Embryonic facial prominence (tissue), 1 donor: ENCODE measurements around the gene KCNB1.

Source experiments
- DNase-seq: peaks from one replicate; pipeline ENCODE4 v3.0.0-alpha.2; 2016; ENCODE audit errors: extremely low spot score

The KCNB1 gene

DNA sequence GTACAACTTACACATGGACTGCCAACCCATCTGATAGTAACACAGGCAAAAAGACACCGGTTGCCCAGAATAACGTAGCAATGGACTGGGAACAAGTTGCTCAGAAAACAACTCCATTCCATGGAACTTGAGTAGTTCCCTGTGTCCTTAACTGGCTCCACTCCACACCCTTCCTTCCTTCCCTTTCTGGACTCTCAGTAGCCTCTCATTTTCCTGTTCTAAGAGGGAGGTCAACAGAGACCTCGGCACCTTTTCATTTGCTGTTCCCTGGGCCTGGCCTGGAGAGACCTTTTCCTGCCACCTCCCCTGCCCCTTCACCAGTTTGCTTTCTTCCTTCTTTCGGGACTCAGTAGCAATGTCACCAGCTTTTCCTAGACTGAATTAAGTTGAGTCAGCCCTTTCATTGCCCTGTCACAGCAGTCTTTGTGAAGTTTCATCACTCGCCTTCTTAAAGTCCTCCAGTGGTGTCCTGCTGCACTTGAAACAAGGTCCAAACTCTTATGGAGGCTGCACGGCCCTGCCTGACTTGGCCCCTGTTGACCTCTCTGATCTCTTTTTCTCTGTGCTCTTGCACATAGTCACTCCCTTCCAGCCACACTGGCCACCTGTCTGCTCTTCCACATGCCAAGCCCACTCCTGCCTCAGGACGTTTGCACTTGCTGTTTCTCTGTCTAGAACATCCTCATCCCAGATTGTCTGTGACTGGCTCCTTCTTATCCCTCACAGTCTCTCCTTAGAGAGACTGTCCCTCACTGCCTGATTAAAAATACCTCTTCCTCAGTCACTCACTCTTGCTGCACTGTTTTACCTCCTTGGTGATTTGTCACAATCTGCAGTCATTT, 90.8 kb downstream of the KCNB1 start:
- no peak for DNase-seq

DNA sequence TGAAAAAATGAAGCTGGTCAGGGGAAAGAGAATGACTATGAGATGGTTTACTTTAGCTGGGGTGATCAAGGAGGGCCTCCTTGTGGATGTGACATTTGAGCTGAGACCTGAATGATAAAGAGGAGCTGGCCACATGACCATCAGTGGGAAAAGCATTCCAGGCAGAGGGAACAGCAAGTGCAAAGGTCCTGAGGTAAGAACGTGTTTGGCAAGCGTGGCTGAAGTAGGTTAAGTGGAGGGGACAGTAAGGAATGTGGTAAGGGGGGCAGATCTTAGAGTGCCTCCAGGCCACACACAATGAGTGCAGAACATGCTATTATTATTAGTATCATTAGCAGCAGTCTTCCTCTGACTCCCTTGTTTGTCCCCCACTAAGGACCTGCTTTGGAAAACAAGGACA, 92.6 kb downstream of the KCNB1 start:
- DNase-seq = no peak

DNA sequence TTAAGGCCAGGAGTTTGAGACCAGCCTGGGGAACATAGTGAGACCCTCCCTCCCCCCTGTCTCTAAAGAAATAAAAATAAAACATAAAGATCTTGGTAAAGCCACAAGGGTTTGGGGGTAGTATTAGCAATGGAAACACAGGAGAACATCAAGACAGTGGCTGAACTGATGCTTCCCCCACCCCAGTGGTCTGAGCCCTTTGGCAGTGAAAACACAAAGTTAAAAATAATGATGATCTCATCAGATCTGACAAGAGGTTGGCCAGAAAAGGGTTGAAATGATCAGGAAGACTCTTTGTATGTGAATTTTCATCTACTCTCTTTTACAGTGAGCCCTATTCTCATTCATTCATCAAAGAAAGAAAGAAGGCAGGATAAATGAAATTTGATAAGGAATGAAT, 93.7 kb downstream of the KCNB1 start:
- no peak for DNase-seq

DNA sequence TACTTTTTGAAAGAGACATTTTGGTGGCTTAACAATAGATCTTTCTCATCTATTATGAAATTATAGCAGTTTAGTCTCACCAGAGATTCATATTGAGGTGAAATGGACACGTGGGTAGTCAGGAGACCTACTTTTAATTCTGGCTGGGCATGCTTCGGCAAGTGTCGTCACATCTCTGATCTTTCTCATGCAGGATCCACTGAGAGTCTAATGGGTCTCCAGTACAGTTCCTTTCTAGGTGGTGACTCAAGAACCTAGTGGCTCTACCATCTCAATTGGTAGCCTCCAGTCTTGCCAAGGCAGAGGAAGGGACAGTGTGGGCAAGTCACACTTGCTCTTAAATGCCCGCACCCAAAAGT, 94.9 kb downstream of the KCNB1 start:
- DNase-seq = no peak

DNA sequence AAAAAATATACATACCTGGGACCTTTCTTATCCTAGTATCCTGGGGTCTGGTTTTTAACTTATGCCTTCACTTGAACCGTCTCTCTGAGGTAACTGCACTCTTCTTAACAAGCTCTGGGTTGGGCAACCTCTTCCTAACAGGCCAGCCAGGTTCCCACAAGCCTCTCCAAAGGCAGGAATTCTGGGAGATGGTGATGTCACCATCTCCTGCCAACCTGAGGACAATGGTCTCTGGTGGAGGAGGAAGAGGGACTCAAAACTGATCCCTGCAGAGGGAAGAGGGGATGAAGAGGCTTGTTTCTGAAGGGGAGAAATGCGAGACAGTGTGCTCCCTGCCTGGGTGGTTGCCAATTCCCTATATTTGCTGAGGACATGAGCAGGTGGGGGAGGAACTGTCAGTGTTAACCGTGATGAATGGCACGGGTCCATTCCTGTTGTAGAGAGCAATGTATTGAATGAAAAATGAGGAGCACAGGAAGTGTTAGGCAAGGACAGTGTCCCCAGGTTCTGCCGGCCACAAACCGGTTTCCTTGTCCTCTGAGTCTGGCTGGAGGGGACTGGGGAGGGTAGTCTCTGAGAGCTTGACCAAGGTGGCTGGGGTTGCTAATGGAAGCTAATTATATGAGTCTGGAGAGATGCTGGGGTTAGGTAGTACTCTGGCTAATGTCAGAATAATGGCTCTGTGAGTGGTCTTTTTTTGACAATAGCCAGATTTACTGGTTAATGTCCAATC, 95.5 kb downstream of the KCNB1 start:
- DNase-seq = no peak

DNA sequence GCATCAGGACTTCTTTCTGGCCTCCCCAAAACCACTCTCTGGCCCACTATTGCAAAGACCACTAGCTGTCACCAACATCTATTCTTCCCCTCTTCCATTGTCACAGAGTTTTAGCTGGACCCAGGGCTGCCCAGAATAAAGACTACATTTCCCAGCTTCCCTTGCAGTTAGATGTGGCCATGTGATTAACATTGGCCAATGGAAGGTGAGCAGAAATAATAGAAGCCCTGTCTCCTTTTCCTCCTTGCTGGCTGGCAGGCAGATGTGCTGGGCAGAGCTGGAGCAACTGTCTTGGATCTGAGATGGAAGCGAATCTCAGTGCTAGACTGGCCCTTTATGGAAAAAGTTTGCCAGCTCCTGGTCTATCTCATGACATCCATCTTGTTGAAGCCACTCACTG, 97.0 kb downstream of the KCNB1 start:
- no peak for DNase-seq

DNA sequence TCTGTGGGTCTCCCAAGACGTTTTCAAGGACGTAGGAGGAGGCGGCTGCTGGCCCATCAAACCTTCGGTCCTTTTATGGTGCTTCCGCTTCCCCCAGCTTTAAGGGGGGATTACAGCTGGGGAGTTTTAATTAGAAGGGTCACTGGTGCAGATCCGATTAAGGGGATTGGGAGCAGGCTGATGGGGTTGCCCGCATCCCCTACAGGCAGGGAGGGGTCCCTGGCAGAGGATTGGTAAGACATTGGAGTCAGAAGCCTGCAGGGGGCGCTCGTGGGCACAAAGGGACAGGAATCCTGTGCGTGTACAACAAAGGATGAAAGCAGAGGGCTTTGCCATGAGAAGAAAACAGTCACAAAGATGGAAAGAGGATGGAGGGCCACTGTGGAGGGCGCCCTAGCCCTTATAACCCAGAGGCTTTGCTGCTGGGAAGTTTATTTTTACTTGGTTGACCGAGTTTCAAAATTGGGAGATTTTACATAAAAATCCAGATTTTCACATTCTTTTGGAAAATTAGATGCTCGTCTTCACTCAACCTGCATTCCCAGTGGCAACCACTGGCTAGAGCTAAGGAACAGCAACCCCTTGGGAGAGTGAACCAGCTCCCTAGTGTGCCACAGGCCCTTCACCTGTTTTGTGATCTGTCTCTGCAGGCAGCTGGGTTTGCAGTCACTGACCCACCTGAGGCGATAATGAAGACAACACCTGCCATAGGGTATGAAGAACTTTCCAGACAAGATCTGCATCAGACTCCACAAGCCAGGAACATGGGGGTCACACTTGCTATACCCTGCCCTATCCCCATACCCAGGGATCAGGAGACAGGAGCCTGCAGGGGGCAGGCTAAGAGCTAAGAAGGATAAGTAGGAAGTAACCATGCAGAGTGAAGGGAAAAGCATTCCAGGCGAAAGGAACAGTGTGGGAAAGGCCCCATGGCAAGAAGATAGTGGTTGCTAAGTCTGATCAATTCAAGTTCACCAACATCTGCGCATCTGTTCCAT, 97.7 kb downstream of the KCNB1 start:
- no peak for DNase-seq

DNA sequence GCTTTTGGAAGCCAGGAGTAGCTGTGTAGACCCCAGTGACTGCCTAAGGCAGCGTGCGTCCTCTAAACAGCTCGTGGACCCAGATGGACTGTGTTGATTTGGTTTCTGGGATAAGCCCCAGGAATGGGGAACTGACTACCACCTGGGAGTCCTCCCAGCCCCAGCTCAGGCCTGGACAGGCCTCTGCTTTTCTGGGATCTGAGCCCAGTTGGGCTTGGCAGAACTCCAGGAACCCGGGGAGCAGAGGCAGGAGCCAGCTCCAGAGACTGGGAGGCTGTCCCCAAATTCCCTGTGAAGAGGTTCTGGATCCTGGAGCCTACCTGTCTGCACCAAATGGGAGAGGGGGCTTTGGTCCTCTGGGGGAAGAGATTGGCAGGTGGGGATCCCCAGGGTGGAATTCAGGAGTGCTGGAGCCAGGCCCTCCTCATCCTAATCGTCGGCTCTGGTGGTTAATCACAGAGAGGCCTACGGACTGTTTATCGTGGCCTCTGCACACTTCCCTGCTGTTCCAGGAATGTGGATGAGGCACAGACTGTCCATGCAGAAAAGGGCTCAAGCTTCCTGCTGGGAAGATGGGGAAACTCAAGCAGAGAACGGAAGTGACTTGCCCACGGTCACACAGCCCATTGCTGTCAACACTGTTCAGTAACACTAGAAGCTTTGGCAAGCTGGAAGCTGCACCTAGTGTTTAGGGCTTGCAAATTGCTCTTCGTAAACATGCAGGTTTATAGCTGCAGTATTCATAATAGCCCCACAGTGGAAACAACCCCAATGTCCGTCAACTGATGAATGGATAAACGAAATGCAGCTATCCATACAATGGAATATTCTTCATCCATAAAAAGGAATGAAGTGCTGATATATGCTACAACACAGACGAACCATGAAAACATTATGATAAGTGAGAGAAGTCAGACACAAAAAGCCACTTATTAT, 100.6 kb downstream of the KCNB1 start:
- no peak for DNase-seq

DNA sequence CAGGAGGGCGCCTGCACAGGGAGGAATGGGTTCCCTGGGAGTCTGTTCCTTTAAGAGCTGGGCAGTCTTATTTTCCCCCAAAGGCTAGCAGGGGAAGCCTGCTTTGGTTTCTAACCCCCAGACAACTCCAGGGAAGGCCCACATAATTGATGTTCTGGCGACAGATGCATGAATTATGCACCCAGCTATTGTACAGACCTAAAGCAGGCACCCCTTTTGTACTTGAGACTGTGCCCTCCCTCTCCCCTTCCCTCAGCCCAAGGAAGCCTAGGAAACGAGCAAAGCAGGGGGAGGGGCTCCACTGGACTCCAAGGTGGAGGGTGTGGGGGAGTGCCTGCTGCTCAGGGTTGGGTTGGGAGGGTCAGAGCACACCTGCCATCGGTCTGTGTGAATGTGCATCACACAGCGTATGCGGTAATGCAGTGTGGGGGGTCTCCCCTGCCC, 102.1 kb downstream of the KCNB1 start:
- DNase-seq = no peak

DNA sequence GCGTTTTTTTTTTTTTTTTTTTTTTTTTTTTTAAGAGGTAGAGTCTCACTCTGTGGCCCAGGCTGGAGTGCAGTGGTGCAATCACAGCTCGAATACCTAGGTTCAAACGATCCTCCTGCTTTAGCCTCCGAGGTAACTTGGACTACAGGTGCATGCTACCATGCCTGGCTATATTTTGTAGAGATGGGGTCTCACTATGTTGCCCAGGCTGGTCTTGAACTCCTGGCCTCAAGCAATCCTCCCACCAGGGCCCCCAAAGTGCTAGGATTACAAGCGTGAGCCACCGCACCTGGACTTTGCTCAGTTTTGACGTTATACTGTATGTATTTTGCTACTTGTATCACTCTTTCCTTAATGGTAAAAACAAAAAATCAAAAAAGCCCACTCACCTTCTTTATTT, 103.1 kb downstream of the KCNB1 start:
- no peak for DNase-seq

DNA sequence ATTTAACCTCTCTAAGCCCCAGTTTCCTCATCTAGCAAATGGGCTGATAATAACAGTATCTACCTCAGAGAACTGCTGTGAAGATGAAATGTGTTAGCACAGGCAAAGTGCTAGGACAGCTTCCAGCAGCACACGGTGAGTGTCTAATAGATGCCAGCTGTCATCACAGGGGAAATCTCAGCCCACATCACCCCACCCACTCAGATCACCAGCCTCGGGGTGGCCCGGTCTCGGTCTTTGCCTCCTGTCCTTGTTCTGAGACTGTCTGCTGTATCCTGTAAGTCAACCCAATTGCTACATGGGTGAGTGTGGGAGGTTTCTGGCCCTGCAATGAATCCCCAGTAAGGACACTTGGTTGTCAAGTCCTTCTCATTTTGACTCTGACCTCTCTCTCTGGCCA, 105.1 kb downstream of the KCNB1 start:
- no peak for DNase-seq

DNA sequence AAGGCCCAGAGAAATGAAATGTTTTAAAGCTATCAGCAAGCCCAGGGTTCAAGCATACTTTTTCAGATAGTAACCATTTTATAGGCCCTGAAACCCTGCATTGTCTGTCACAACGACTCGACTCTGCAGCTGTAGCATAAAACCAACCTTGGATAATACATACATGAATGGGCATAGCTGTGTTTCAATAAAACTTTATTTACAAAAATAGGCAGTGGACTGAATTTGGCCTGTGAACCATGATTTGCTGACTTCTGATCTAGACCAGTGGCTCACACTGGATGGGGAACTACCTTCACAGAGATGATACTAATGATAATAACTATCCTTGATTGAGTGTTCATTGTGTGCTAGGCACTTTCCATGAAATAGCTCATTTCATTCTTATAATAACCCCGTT, 107.3 kb downstream of the KCNB1 start:
- no peak for DNase-seq

DNA sequence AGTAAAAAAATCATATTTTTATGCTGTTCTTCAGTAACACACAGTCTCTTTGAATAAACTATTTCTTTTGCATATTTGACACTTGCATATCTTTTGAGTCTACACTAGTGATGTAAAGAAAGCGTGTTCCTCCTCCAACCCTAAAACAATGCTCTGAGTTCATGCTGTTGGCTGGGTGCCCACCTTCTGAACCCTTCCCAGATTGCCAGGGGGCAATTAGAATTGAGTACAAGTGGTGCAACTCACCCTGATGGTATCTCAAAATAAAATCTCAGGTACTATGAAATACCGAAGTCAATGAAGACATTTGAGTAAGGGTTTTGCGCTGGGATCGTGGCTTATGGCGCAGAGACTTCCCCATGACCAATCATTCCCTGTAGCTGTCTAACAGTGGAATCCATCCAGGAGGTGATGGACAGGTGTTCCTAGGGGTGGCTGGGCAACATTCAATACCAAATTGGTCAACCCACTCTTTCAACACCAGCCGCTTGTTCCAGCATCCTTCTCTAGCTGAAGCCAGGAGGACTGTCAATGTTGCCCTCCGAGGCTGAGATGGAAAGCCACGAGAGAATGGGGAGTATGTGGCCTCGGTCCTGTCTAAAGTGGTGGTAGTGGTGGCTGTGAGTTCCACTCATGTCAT, 110.3 kb downstream of the KCNB1 start:
- DNase-seq = no peak

DNA sequence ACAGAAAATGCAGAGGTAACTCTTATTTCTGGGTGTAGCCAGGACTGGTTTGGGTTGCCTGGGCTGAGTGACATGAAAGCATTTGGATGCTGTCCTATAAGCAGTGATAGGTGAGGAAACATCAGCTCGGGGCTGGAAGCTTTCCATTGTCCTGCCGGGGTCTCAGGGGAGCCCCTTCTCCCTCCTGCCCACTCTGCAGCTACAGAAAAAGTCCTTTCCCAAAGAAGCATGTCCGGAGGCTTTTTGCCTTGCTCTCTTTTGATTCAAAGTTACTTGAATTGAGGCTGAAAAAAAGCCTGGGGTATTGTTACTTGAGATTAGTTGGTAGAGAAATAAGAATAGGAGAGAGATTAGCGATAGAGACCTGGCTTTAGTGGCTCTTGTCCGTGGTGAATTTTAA, 113.9 kb downstream of the KCNB1 start:
- no peak for DNase-seq

DNA sequence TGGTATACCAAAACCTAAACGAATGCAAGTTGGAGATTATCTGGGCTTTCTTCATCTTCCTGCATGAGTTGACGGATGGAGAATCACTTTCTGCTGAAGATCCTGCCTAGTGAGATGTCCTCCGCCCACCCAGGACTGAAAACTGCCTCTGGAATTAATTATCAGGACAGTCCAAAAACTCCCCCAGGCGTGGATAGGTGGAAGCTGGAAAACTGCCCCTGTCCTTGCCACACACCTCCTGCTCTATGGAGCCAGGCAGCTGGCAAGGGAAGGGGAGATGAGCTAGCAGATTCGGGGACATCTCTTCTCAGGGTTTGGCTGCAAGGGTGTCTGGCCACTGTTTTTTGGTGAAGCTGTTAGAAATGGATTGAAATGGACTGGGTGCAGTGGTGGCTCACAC, 115.4 kb downstream of the KCNB1 start:
- DNase-seq = no peak

DNA sequence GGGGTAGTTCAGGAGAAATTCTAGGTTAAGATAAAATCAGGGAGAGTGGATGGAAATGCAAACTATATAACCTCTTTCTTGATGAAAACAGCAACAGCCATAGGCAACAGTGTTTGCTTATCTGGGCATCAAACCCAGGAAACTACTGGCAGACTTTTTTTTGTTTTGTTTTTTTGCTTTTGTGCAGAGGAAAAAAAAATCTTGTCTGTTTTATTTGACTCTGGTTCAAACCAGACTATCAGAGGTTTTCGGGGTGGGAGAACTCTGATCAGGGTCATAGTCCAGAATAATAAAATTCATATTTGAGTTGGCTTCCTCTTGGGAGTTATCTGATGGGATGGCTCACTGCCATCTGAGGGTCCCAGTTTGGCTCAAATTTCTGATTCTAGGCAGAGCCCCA, 115.8 kb downstream of the KCNB1 start:
- DNase-seq = no peak

DNA sequence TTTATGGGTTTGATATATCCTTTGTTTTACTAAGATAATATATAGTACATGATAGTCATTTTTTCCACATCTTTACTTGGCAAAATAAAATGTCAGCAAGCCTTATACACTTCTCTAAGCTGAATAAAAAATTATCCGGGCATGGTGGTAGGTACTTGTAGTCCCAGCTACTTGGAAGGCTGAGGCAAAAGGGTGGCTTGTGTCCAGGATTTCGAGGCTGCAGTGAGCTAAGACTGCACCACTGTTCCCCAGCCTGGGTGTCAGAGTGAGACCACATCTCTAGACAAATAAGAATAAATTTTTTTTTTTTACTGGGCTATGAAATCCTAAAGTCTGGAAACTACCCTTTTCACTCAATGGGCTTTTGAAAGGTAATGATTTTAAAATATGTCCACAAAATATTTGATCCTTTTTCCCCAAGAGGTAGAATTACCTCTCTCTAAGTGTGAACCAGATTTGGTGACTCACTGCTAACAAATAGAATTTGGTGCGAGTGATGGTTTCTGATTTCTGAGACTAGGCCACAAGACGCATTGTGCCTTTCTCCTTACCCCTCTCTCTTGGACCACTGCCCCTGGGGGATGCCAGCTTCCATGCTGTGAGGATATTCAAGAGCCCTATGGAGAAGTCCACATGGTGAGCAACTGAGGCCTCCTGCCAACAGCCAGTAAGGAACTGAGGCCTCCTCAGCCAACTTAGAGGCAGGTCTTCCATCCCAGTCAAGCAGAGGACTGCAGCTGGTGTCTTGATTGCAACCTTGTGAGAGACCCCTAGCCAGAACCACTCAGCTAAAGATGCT, 120.4 kb downstream of the KCNB1 start:
- no peak for DNase-seq

DNA sequence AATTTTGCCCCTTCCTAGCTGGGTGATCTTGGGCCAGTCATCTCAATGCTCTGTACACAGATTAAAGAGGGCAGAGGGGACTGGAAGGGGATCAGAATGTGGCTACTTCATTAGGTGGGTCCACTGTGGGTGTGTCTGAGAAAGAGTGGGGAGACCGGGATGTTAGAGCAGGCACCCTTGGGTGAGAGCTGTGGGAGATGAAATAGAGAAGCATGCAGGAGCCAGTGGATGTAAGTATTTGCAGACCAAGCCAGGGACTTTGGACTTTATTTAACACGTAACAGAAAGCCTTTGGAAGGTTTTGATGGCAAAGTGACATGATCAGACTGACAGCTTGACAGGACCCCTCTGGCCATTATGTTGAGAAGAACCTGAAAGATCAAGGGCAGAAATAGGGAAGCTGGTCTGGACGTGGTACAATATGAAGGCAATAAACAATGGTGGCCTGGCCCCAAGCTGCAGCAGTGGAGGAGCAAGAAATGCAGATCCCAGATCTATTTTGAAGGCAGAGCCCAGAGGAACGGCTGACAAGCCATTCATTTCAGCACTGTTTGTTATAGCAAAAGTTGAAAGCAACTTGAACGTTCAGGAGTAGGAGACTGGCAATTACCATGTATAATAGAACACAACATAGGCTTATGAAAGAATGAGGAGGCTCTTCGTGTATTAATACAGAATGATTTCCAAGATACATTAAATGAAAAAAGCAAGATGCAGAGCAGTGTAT, 122.1 kb downstream of the KCNB1 start:
- DNase-seq = no peak

DNA sequence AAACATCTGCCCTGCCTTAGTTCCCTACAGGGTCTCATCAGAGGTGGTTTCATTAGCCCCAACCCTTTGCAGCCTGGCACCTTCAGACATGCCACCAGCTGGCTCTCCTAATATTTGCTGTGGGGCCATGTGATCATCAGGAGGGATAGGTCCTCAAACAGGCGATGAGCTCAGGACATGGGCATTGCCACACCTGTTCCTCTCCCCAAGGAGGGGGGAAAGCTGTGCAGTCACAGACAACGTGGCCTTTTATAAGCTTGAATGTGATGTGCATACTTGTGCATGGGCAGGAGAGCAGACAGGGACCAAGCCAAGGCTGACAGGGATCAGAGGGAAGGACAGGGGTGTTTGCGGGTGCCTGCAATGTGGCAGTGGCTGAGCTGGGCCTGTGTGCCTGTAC, 125.8 kb downstream of the KCNB1 start:
- no peak for DNase-seq
